GM19463 (cell line): ENCODE results near the gene PDE6C.

Experiments used
- ATAC-seq: cut with Tn5 transposase; IDR thresholded peaks from one replicate; pipeline ENCODE4 v1.9.1; 2021; ENCODE audit warnings: mild to moderate bottlenecking, moderate library complexity; ENCODE audit not compliant: unreplicated experiment

The PDE6C gene

GRCh38 chr10:93701866-93702209 lies 89.5 kb downstream of the PDE6C start:
- ATAC-seq = peak; percentile 9

GRCh38 chr10:93702210-93703001 lies 90.1 kb downstream of the PDE6C start, which contains the start of gene FRA10AC1:
Gene FRA10AC1 (minus strand): TSS chr10:93702592. CDS start chr10:93700106, 2,486 bp downstream.
- ATAC-seq = peak; percentile 85

- ATAC-seq = no peak
Measured at GRCh38 chr10:93703066-93703465, 90.7 kb downstream of the PDE6C start.

GRCh38 chr10:93703841-93704240 lies 91.5 kb downstream of the PDE6C start:
- ATAC-seq = no peak

GRCh38 chr10:93704451-93704850 lies 92.1 kb downstream of the PDE6C start:
- ATAC-seq = no peak

- ATAC-seq = no peak
Measured at GRCh38 chr10:93707623-93708022, 95.3 kb downstream of the PDE6C start.

- no peak for ATAC-seq
Measured at GRCh38 chr10:93710333-93710909, 98.1 kb downstream of the PDE6C start.

- ATAC-seq = no peak
Measured at GRCh38 chr10:93711891-93712290, 99.6 kb downstream of the PDE6C start.

- no peak for ATAC-seq
Measured at GRCh38 chr10:93712593-93712992, 100.3 kb downstream of the PDE6C start.

- peak; percentile 90 for ATAC-seq
Measured at GRCh38 chr10:93715345-93715744, 103.0 kb downstream of the PDE6C start.
